ENCODE measurements around the gene SAA1. TPM values are rescaled to one million over a fixed set of nuclear protein-coding genes. Genes with fewer than 3 reads are reported as not detected.

Gene SAA1
- total RNA-seq, 2 donors from 2014 or later = not detected

- ATAC-seq (replicated peaks) = no peak
- Mint-ChIP-seq H3K9me3 (no peaks in the 10 kb centered on the region), H3K36me3 (ENCODE audit: low read depth) (peaks cover 2% of the 10 kb centered on the region), H3K27ac (peak overlapping the region; percentile 18), H3K27me3 (no peaks in the 10 kb centered on the region), H3K4me1 (no peaks in the 10 kb centered on the region), H3K4me3 (no peak overlapping the region)
These were observed 4.0 kb downstream of the SAA1 start for GRCh38 chr11:18270102-18270501.

GRCh38 chr11:18271206-18271605 is 5.1 kb downstream of the SAA1 start:
- Mint-ChIP-seq H3K27ac (no peak overlapping the region), H3K9me3 (no peaks in the 10 kb centered on the region), H3K4me3 (no peak overlapping the region), H3K4me1 (no peaks in the 10 kb centered on the region), H3K36me3 (ENCODE audit: low read depth) (peaks cover 6% of the 10 kb centered on the region), H3K27me3 (no peaks in the 10 kb centered on the region)
- no peak for ATAC-seq (replicated peaks)

- ATAC-seq (replicated peaks) = no peak
- H3K36me3 Mint-ChIP-seq (ENCODE audit: low read depth) = peaks cover 43% of the 10 kb centered on the region
- H3K4me1 Mint-ChIP-seq = no peaks in the 10 kb centered on the region
- no peak overlapping the region for H3K4me3 Mint-ChIP-seq
- no peak overlapping the region for H3K27ac Mint-ChIP-seq
- no peaks in the 10 kb centered on the region for H3K27me3 Mint-ChIP-seq
- no peaks in the 10 kb centered on the region for H3K9me3 Mint-ChIP-seq
These were observed 11.7 kb downstream of the SAA1 start for GRCh38 chr11:18277565-18278271.

DNA sequence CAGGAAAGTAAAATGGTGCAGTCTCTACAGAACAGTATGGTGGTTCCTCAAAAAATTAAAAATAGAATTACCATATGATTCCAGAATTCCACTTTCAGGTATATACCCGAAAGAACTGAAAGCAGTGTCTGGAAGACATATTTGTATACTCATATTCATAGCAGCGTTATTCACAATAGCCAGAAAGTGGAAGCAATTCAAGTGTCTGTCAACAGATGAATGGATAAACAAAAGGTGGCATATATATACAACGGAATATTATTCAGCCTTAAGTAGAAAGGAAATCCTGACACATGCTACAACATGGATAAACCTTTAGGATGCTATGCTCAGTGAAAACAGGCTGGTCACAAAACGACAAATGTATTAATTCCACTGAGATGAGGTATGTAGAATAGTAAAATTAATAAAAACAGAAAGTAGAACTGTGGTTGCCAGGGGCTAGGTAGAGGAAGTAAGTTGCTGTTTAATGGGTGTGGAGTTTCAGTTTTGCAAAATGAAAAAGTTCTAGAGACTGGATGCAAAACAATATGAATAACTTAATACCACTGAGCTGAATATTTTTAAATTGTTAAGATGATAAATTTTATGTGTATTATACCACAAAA is 14.5 kb downstream of the SAA1 start:
- Mint-ChIP-seq H3K36me3 (ENCODE audit: low read depth) (peaks cover 65% of the 10 kb centered on the region), H3K4me3 (peak overlapping the region; percentile 14)

DNA sequence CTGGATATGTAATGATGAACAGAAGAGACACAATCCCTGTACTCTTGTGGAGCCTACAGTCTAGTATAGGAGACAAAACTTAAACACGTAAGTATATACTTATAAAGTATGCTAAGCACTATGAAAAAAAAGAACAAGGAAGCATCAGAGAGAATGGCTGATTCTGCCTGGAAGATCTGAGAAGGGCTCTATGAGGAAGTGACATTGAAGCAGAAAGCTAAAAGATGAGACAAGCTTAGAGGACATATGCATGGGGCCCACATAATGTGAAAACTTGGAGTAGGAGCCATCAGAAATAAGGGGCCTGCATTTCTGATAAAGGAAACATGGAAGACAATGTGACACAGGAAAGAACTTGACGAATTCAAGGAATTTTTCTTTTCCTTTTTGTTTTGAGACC is 16.6 kb downstream of the SAA1 start:
- no peaks in the 10 kb centered on the region for H3K4me1 Mint-ChIP-seq
- no peak overlapping the region for H3K27ac Mint-ChIP-seq
- no peak overlapping the region for H3K4me3 Mint-ChIP-seq
- H3K36me3 Mint-ChIP-seq (ENCODE audit: low read depth) = peaks cover 86% of the 10 kb centered on the region
- H3K9me3 Mint-ChIP-seq = no peaks in the 10 kb centered on the region
- H3K27me3 Mint-ChIP-seq = no peaks in the 10 kb centered on the region
- ATAC-seq (replicated peaks) = no peak

More for the DNA sequence above, 14.5 kb downstream of the SAA1 start:
- no peaks in the 10 kb centered on the region for H3K9me3 Mint-ChIP-seq
- ATAC-seq (replicated peaks) = peak; percentile 54
- H3K27ac Mint-ChIP-seq = peak overlapping the region; percentile 66
- H3K27me3 Mint-ChIP-seq = no peaks in the 10 kb centered on the region
- no peaks in the 10 kb centered on the region for H3K4me1 Mint-ChIP-seq

DNA sequence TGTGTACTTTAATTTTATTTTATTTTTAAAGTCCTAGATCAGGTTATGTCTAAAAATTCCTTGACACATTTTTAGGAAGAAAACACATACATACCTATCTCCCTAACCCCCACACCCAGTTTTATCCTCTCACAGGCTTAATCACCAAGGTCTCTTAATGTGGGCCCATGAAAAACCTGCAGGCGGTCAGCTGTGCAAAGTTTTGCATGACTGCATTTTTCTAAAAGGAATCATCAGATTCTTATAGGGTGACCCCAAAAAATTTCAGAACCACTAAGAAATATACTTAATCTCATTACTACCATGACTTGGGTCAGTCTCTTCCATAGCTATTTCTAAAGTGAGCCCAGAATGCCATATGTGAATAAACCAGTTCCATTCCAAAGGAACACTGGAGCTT is 19.8 kb downstream of the SAA1 start:
- no peaks in the 10 kb centered on the region for H3K27me3 Mint-ChIP-seq
- H3K4me1 Mint-ChIP-seq = no peaks in the 10 kb centered on the region

GRCh38 chr11:18288911-18289310 is 22.8 kb downstream of the SAA1 start:
- H3K36me3 Mint-ChIP-seq (ENCODE audit: low read depth) = peaks cover 94% of the 10 kb centered on the region
- H3K27ac Mint-ChIP-seq = no peak overlapping the region
- no peaks in the 10 kb centered on the region for H3K27me3 Mint-ChIP-seq

More for the DNA sequence above, 19.8 kb downstream of the SAA1 start:
- Mint-ChIP-seq H3K36me3 (ENCODE audit: low read depth) (peaks cover 95% of the 10 kb centered on the region), H3K9me3 (no peaks in the 10 kb centered on the region), H3K27ac (no peak overlapping the region), H3K4me3 (no peak overlapping the region)
- ATAC-seq (replicated peaks) = no peak

GRCh38 chr11:18294862-18295261 is 28.8 kb downstream of the SAA1 start:
- Mint-ChIP-seq H3K27ac (peak overlapping the region; percentile 26), H3K27me3 (no peaks in the 10 kb centered on the region), H3K36me3 (ENCODE audit: low read depth) (peaks cover 96% of the 10 kb centered on the region), H3K4me1 (peaks cover 7% of the 10 kb centered on the region), H3K9me3 (no peaks in the 10 kb centered on the region), H3K4me3 (no peak overlapping the region)
- peak; percentile 97 for ATAC-seq (replicated peaks)

More at GRCh38 chr11:18288911-18289310, 22.8 kb downstream of the SAA1 start:
- ATAC-seq (replicated peaks) = no peak
- Mint-ChIP-seq H3K4me3 (no peak overlapping the region), H3K9me3 (no peaks in the 10 kb centered on the region), H3K4me1 (no peaks in the 10 kb centered on the region)

GRCh38 chr11:18295316-18295715 is 29.3 kb downstream of the SAA1 start:
- Mint-ChIP-seq H3K27ac (peak overlapping the region; percentile 6), H3K27me3 (no peaks in the 10 kb centered on the region), H3K4me3 (no peak overlapping the region), H3K9me3 (no peaks in the 10 kb centered on the region), H3K36me3 (ENCODE audit: low read depth) (peaks cover 96% of the 10 kb centered on the region), H3K4me1 (peaks cover 7% of the 10 kb centered on the region)
- ATAC-seq (replicated peaks) = no peak

DNA sequence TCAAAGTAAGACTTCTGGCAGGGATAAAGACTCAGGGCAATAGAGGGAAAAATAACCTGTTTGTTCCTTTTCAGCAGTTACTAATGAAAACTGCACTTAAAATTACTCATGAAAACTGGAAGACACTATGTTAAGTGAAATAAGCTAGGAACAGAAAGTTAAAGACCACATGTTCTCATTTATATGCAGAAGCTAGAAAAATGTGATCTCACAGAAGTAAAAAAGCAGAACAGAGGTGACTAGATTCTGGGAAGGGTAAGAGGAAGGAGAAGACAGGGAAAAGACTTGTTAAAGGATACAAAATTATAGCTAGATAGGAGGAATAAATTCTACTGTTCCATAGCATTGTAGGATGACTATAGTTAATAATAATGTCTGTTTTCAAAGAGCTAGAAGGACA is 33.7 kb downstream of the SAA1 start:
- Mint-ChIP-seq H3K4me1 (peaks cover 6% of the 10 kb centered on the region), H3K9me3 (no peaks in the 10 kb centered on the region), H3K27me3 (no peaks in the 10 kb centered on the region), H3K27ac (no peak overlapping the region), H3K36me3 (ENCODE audit: low read depth) (peaks cover 97% of the 10 kb centered on the region), H3K4me3 (no peak overlapping the region)
- ATAC-seq (replicated peaks) = no peak

DNA sequence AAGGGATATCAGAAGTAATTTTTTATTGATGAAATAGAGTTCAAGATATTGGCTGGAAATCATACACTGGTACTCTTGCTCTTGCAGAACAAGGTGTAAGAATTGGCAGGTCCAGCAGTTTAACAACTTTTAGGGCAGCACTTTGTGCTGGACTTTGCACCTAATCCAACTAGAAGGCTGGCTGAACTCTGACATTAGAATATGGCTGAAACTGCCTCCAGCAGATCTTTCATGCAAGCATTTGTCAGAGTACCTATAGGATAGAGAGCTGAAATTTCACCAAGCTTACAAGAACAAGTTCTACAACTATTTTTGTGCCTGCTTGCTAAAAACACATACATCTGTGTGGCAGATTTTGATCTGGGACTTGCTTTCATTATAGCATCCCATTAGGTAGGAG is 38.7 kb downstream of the SAA1 start:
- Mint-ChIP-seq H3K36me3 (ENCODE audit: low read depth) (peaks cover 97% of the 10 kb centered on the region), H3K27me3 (no peaks in the 10 kb centered on the region), H3K27ac (peak overlapping the region; percentile 41), H3K4me3 (no peak overlapping the region), H3K9me3 (no peaks in the 10 kb centered on the region), H3K4me1 (peaks cover 6% of the 10 kb centered on the region)
- no peak for ATAC-seq (replicated peaks)

- Mint-ChIP-seq H3K9me3 (no peaks in the 10 kb centered on the region), H3K4me1 (no peaks in the 10 kb centered on the region), H3K27me3 (no peaks in the 10 kb centered on the region), H3K27ac (no peak overlapping the region), H3K4me3 (no peak overlapping the region), H3K36me3 (ENCODE audit: low read depth) (peaks cover 93% of the 10 kb centered on the region)
- no peak for ATAC-seq (replicated peaks)
These were observed 41.5 kb downstream of the SAA1 start for GRCh38 chr11:18307461-18308139.

GRCh38 chr11:18308242-18308641 is 42.2 kb downstream of the SAA1 start:
- Mint-ChIP-seq H3K36me3 (ENCODE audit: low read depth) (peaks cover 87% of the 10 kb centered on the region), H3K9me3 (no peaks in the 10 kb centered on the region), H3K4me3 (no peak overlapping the region), H3K27me3 (no peaks in the 10 kb centered on the region), H3K27ac (no peak overlapping the region), H3K4me1 (no peaks in the 10 kb centered on the region)
- ATAC-seq (replicated peaks) = no peak

DNA sequence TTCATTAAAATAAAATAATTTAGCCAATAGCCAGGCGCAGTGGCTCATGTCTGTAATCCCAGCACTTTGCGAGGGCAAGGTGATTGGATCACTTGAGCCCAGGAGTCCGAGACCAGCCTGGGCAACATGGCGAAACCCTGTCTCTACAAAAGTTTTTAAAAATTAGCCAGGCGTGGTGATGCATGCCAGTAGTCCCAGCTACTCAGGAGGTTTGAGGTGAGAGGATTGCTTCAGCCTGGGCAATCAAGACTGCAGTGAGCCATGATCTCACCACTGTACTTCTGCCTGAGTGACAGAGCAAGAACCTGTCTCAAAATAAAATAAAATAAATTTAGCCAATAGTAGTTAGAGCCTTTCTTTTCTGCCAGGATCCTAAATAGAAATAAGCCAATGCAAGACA is 43.6 kb downstream of the SAA1 start:
- Mint-ChIP-seq H3K9me3 (no peaks in the 10 kb centered on the region), H3K4me1 (no peaks in the 10 kb centered on the region), H3K27me3 (no peaks in the 10 kb centered on the region), H3K36me3 (ENCODE audit: low read depth) (peaks cover 75% of the 10 kb centered on the region), H3K27ac (no peak overlapping the region), H3K4me3 (no peak overlapping the region)
- no peak for ATAC-seq (replicated peaks)

DNA sequence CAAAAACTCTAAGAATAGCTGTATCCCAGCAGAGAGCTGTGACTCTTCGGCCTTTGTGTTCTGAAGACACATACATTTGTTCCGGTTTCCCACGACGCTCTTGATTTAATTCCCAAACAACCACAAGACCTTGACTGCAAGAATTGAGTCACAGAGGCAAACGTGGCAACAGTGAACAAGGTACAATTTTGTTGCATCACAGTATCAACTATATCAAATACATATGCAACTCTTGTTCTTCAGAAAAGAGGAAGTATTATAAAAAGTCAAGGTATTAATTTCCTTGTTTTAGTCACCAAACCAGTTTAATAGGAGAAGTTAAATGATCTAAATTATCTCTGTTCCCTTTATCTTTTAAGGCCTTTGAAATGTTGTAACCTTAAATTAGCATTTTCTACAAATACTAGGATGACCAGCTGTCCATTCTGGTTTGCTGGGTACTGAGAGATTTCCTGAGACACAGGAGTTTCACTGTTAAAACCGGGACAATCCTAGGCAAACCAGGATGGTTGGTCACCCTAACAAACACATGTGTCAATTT is 44.8 kb downstream of the SAA1 start:
- H3K4me1 Mint-ChIP-seq = no peaks in the 10 kb centered on the region
- ATAC-seq (replicated peaks) = no peak
- H3K27me3 Mint-ChIP-seq = no peaks in the 10 kb centered on the region
- peaks cover 63% of the 10 kb centered on the region for H3K36me3 Mint-ChIP-seq (ENCODE audit: low read depth)
- no peak overlapping the region for H3K4me3 Mint-ChIP-seq
- H3K27ac Mint-ChIP-seq = peak overlapping the region; percentile 50
- no peaks in the 10 kb centered on the region for H3K9me3 Mint-ChIP-seq

Data from activated T-helper 17 cell treated with anti-CD3 and anti-CD28 coated beads, Interleukin-2, amount 50 U/mL, for 72 hours (primary cell).